IPS-18a (cell line): Measurements from ENCODE around the gene SERPINB6.

Source experiments
- H3K27ac ChIP-seq: one replicate; pipeline ENCODE4 v1.5.1; 2013; ENCODE audit warnings: low read length
- H3K27me3 ChIP-seq: one replicate; pipeline ENCODE4 v1.6.1; 2013; ENCODE audit warnings: mild to moderate bottlenecking, low read length; ENCODE audit not compliant: control insufficient read depth, insufficient read depth
- H3K36me3 ChIP-seq: one replicate; pipeline ENCODE4 v1.6.1; 2013; ENCODE audit warnings: low read depth, low read length; ENCODE audit not compliant: control insufficient read depth
- H3K4me1 ChIP-seq: one replicate; pipeline ENCODE4 v1.6.1; 2013; ENCODE audit warnings: low read depth, low read length; ENCODE audit not compliant: control insufficient read depth
- H3K4me3 ChIP-seq: one replicate; pipeline ENCODE4 v1.5.1; 2013; ENCODE audit warnings: low read length
- H3K9ac ChIP-seq: one replicate; pipeline ENCODE4 v1.6.1; 2013; ENCODE audit warnings: mild to moderate bottlenecking, low read length, moderate library complexity
- H3K9me3 ChIP-seq: one replicate; pipeline ENCODE4 v1.6.1; 2013; ENCODE audit warnings: low read depth, low read length; ENCODE audit not compliant: control insufficient read depth

The SERPINB6 gene

GRCh38 chr6:2962004-2962403, 9.4 kb downstream of the SERPINB6 start:
- Histone ChIP-seq H3K27ac (no peak overlapping the region), H3K36me3 (no peaks in the 10 kb centered on the region), H3K4me3 (no peak overlapping the region), H3K27me3 (no peaks in the 10 kb centered on the region), H3K9me3 (no peaks in the 10 kb centered on the region), H3K9ac (no peak overlapping the region), H3K4me1 (peaks cover 27% of the 10 kb centered on the region)

- peaks cover 24% of the 10 kb centered on the region for H3K4me1 ChIP-seq
- no peaks in the 10 kb centered on the region for H3K9me3 ChIP-seq
- no peak overlapping the region for H3K27ac ChIP-seq
- no peaks in the 10 kb centered on the region for H3K27me3 ChIP-seq
- H3K36me3 ChIP-seq: no peaks in the 10 kb centered on the region
- H3K9ac ChIP-seq: no peak overlapping the region
- no peak overlapping the region for H3K4me3 ChIP-seq
Measured at GRCh38 chr6:2961506-2961905, 9.9 kb downstream of the SERPINB6 start.

GRCh38 chr6:2960935-2961334, 10.4 kb downstream of the SERPINB6 start:
- Histone ChIP-seq H3K27me3 (no peaks in the 10 kb centered on the region), H3K4me1 (peaks cover 19% of the 10 kb centered on the region), H3K9me3 (no peaks in the 10 kb centered on the region), H3K36me3 (no peaks in the 10 kb centered on the region), H3K9ac (no peak overlapping the region), H3K27ac (no peak overlapping the region), H3K4me3 (no peak overlapping the region)

GRCh38 chr6:2959909-2960719, 11.3 kb downstream of the SERPINB6 start:
- Histone ChIP-seq H3K27me3 (no peaks in the 10 kb centered on the region), H3K36me3 (no peaks in the 10 kb centered on the region), H3K9me3 (no peaks in the 10 kb centered on the region), H3K4me3 (no peak overlapping the region), H3K9ac (no peak overlapping the region), H3K4me1 (peaks cover 18% of the 10 kb centered on the region), H3K27ac (no peak overlapping the region)

GRCh38 chr6:2958776-2959175, 12.6 kb downstream of the SERPINB6 start:
- Histone ChIP-seq H3K4me3 (no peak overlapping the region), H3K4me1 (peaks cover 18% of the 10 kb centered on the region), H3K27ac (no peak overlapping the region), H3K9ac (no peak overlapping the region), H3K36me3 (no peaks in the 10 kb centered on the region), H3K27me3 (no peaks in the 10 kb centered on the region), H3K9me3 (no peaks in the 10 kb centered on the region)

- no peaks in the 10 kb centered on the region for H3K36me3 ChIP-seq
Measured at GRCh38 chr6:2958331-2958711, 13.0 kb downstream of the SERPINB6 start.

GRCh38 chr6:2957696-2958330, 13.6 kb downstream of the SERPINB6 start:
- Histone ChIP-seq H3K27ac (no peak overlapping the region), H3K4me3 (no peak overlapping the region), H3K4me1 (peaks cover 22% of the 10 kb centered on the region), H3K9ac (no peak overlapping the region), H3K27me3 (no peaks in the 10 kb centered on the region), H3K36me3 (no peaks in the 10 kb centered on the region), H3K9me3 (no peaks in the 10 kb centered on the region)

More at GRCh38 chr6:2958331-2958711, 13.0 kb downstream of the SERPINB6 start:
- Histone ChIP-seq H3K4me1 (peaks cover 18% of the 10 kb centered on the region), H3K27me3 (no peaks in the 10 kb centered on the region), H3K9ac (no peak overlapping the region), H3K27ac (no peak overlapping the region), H3K4me3 (no peak overlapping the region), H3K9me3 (no peaks in the 10 kb centered on the region)

- Histone ChIP-seq H3K36me3 (no peaks in the 10 kb centered on the region), H3K4me3 (no peak overlapping the region), H3K27ac (no peak overlapping the region), H3K27me3 (no peaks in the 10 kb centered on the region), H3K9me3 (no peaks in the 10 kb centered on the region), H3K4me1 (peaks cover 26% of the 10 kb centered on the region), H3K9ac (no peak overlapping the region)
Measured at GRCh38 chr6:2956930-2957685, 14.3 kb downstream of the SERPINB6 start.

- Histone ChIP-seq H3K27ac (no peak overlapping the region), H3K4me1 (peaks cover 14% of the 10 kb centered on the region), H3K4me3 (no peak overlapping the region), H3K27me3 (no peaks in the 10 kb centered on the region), H3K36me3 (no peaks in the 10 kb centered on the region), H3K9ac (no peak overlapping the region), H3K9me3 (no peaks in the 10 kb centered on the region)
Measured at GRCh38 chr6:2953098-2953497, 18.3 kb downstream of the SERPINB6 start.

- Histone ChIP-seq H3K36me3 (no peaks in the 10 kb centered on the region), H3K4me1 (peaks cover 14% of the 10 kb centered on the region), H3K9me3 (no peaks in the 10 kb centered on the region), H3K4me3 (no peak overlapping the region), H3K27ac (no peak overlapping the region), H3K27me3 (no peaks in the 10 kb centered on the region), H3K9ac (no peak overlapping the region)
Measured at GRCh38 chr6:2952557-2953095, 18.7 kb downstream of the SERPINB6 start.

- Histone ChIP-seq H3K9ac (no peak overlapping the region), H3K9me3 (no peaks in the 10 kb centered on the region), H3K27me3 (no peaks in the 10 kb centered on the region), H3K36me3 (no peaks in the 10 kb centered on the region), H3K4me1 (peaks cover 14% of the 10 kb centered on the region), H3K4me3 (no peak overlapping the region), H3K27ac (no peak overlapping the region)
Measured at GRCh38 chr6:2951728-2952127, 19.6 kb downstream of the SERPINB6 start.
